Glutamatergic neuron (in vitro differentiated cells): Measurements from ENCODE around the gene CXXC5. TPM values are rescaled to one million over a fixed set of nuclear protein-coding genes. Genes with fewer than 3 reads are reported as not detected.

Source experiments
- DNase-seq: peaks from one replicate; pipeline ENCODE4 v3.0.0; 2022
- H3K27ac Mint-ChIP-seq: one replicate; pipeline ENCODE4 v1.8.0; 2020; ENCODE audit warnings: mild to moderate bottlenecking, mixed read lengths, inconsistent platforms; ENCODE audit not compliant: unreplicated experiment
- H3K27me3 Mint-ChIP-seq: one replicate; pipeline ENCODE4 v1.8.0; 2020; ENCODE audit warnings: mild to moderate bottlenecking, moderate library complexity, mixed read lengths, inconsistent platforms; ENCODE audit not compliant: unreplicated experiment
- H3K36me3 Mint-ChIP-seq: one replicate; pipeline ENCODE4 v1.8.0; 2020; ENCODE audit warnings: mild to moderate bottlenecking, mixed read lengths, inconsistent platforms; ENCODE audit not compliant: unreplicated experiment
- H3K4me1 Mint-ChIP-seq: one replicate; pipeline ENCODE4 v1.8.0; 2020; ENCODE audit warnings: mild to moderate bottlenecking, low read depth, mixed read lengths, inconsistent platforms; ENCODE audit not compliant: unreplicated experiment
- H3K4me3 Mint-ChIP-seq: one replicate; pipeline ENCODE4 v1.8.0; 2020; ENCODE audit warnings: mild to moderate bottlenecking, mixed read lengths, inconsistent platforms; ENCODE audit not compliant: unreplicated experiment
- H3K9me3 Mint-ChIP-seq: one replicate; pipeline ENCODE4 v1.8.0; 2020; ENCODE audit warnings: mild to moderate bottlenecking, moderate library complexity, mixed read lengths, inconsistent platforms; ENCODE audit not compliant: unreplicated experiment
- CTCF ChIP-seq: fragments of 200-600 bp; sonication (generic); IDR thresholded peaks from one replicate; pipeline ENCODE4 v1.5.0; 2021; ENCODE audit not compliant: partially characterized antibody, unreplicated experiment
- total RNA-seq: library from RNA; stranded (reverse); fragmentation: NEBNext Ultra II Directional; extraction: Animal tissue kit (Norgen Biotek cat#: 25700); gene quantifications from one replicate; pipeline ENCODE4 v1.2.1, GENCODE V29; 2021; ENCODE audit not compliant: unreplicated experiment

The CXXC5 gene
- total RNA-seq, 1 donor from 2014 or later: 130 TPM

GRCh38 chr5:139666551-139666950, 18.4 kb downstream of the CXXC5 start:
- peaks cover 34% of the 10 kb centered on the region for H3K4me1 Mint-ChIP-seq
- TF ChIP-seq CTCF: no peak
- peaks cover 6% of the 10 kb centered on the region for H3K27me3 Mint-ChIP-seq
- no peak overlapping the region for H3K27ac Mint-ChIP-seq
- H3K36me3 Mint-ChIP-seq: no peaks in the 10 kb centered on the region
- no peak for DNase-seq
- no peak overlapping the region for H3K4me3 Mint-ChIP-seq
- peaks cover 6% of the 10 kb centered on the region for H3K9me3 Mint-ChIP-seq

GRCh38 chr5:139667001-139667729, 19.0 kb downstream of the CXXC5 start:
- TF ChIP-seq CTCF: no peak
- H3K4me3 Mint-ChIP-seq: no peak overlapping the region

GRCh38 chr5:139667730-139668063, 19.5 kb downstream of the CXXC5 start:
- Mint-ChIP-seq H3K4me1 (peaks cover 41% of the 10 kb centered on the region), H3K27me3 (peaks cover 7% of the 10 kb centered on the region), H3K9me3 (peaks cover 6% of the 10 kb centered on the region), H3K27ac (peak overlapping the region; percentile 44), H3K36me3 (no peaks in the 10 kb centered on the region), H3K4me3 (no peak overlapping the region)
- TF ChIP-seq CTCF: no peak
- no peak for DNase-seq

More at GRCh38 chr5:139667001-139667729, 19.0 kb downstream of the CXXC5 start:
- no peaks in the 10 kb centered on the region for H3K36me3 Mint-ChIP-seq
- H3K27me3 Mint-ChIP-seq: peaks cover 4% of the 10 kb centered on the region
- no peak for DNase-seq
- H3K9me3 Mint-ChIP-seq: peaks cover 6% of the 10 kb centered on the region
- H3K27ac Mint-ChIP-seq: peak overlapping the region; percentile 44
- H3K4me1 Mint-ChIP-seq: peaks cover 37% of the 10 kb centered on the region

- peaks cover 43% of the 10 kb centered on the region for H3K4me1 Mint-ChIP-seq
- H3K4me3 Mint-ChIP-seq: peak overlapping the region; percentile 70
- DNase-seq: peak; percentile 61
- peak overlapping the region; percentile 43 for H3K27ac Mint-ChIP-seq
- H3K9me3 Mint-ChIP-seq: peaks cover 5% of the 10 kb centered on the region
- H3K27me3 Mint-ChIP-seq: peaks cover 7% of the 10 kb centered on the region
- H3K36me3 Mint-ChIP-seq: no peaks in the 10 kb centered on the region
- TF ChIP-seq CTCF: no peak
Measured at GRCh38 chr5:139668064-139668880, 20.1 kb downstream of the CXXC5 start.
